GM18505 (cell line): ENCODE measurements around the gene PHF3.

Experiments
- ATAC-seq: cut with Tn5 transposase; IDR thresholded peaks from one replicate; pipeline ENCODE4 v1.9.1; 2021; ENCODE audit not compliant: unreplicated experiment
- POLR2A ChIP-seq: IDR thresholded peaks from 4 replicates; pipeline ENCODE4 v1.6.1; 2011; ENCODE audit warnings: borderline replicate concordance; ENCODE audit not compliant: insufficient read depth, insufficient read length; ENCODE audit errors: extremely low read depth

The PHF3 gene

DNA sequence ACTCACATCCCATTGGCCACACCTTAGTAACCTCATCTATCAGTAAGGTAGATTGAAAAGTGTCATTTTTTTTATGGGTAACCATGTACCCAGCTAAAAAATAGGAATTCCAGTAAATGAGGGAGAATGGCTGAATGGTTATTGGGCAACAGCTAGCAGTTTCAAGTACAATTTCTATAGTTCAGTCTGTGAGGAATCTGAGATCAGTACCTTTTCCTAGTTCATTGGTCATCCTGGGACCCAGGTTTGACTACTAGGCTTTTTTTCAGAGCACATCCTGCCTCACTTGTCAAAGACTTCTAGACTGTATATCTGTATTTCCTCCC lies 28.3 kb downstream of the PHF3 start:
- TF ChIP-seq POLR2A = no peak
- ATAC-seq = no peak

DNA sequence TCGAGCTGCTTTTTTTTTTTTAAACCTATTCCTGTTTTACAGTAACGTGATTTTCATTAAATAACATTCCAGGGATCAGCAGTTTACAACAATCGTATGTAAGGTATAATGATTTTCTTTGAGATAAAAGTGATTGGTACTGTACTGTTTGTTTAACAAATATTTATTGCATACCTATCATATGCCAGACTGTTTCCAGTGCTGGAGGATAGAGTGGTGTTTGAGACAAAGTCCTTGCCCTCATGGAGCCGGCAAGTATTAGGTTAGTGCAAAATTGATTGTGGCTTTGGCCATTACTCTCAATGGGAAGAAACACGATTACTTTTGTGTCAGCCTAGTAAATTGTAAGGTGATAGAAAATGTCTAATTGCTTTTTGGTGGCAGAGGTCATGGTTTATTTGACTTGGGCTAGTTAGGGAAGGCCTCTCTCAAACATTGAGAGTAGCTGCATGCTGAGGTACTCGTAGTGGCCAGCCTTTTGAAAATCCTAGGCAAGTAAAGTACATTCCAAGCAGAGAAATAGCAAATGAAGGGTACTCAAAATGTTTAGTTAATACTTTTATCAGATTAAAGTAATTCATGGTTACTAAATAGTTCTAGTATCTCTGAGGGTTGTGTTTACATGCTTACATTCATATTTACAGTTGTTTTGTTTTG lies 35.6 kb downstream of the PHF3 start:
- TF ChIP-seq POLR2A = no peak
- ATAC-seq = no peak

- no peak for TF ChIP-seq POLR2A
- ATAC-seq = no peak
Measured at GRCh38 chr6:63672582-63673129, 37.1 kb downstream of the PHF3 start.

- no peak for ATAC-seq
- no peak for TF ChIP-seq POLR2A
Measured at GRCh38 chr6:63673692-63674091, 38.1 kb downstream of the PHF3 start.

DNA sequence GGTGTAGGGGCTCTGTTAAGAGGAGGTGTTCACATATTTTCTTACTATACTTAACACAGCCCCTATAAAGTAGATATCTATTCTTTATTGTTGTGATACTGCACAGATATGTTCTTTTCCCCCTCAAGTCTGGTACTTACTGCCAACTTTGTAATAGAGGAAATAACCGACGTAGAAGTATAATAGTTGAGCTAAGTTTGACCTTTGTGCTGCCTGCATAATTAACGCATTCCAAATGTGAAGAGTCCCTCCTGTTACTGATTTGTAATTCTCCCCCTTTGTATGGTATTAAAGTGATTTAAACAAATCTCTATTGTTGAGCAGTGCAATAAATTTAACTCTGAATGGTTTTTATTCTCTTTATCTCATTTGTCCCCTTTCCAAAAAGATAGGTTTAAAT lies 39.0 kb downstream of the PHF3 start:
- ATAC-seq = no peak
- no peak for TF ChIP-seq POLR2A

DNA sequence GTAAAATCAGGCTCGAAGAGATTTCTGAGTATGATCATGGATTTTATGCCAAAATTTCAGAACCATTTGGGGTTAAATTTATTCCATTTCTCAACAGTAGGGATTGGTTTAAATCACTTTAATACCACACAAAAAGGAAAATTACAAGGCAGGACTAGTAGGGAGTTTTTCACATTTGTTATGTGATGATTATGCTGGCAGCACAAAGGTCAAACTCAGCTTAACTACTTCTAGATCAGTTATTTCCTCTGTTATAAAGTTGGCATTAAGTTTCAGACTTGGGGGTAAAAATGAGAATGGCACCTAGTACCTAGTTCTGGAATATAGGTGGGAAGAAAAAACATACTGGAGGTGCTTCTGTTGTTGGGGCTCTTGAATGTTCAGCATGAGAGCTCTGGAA lies 39.5 kb downstream of the PHF3 start:
- TF ChIP-seq POLR2A = no peak

DNA sequence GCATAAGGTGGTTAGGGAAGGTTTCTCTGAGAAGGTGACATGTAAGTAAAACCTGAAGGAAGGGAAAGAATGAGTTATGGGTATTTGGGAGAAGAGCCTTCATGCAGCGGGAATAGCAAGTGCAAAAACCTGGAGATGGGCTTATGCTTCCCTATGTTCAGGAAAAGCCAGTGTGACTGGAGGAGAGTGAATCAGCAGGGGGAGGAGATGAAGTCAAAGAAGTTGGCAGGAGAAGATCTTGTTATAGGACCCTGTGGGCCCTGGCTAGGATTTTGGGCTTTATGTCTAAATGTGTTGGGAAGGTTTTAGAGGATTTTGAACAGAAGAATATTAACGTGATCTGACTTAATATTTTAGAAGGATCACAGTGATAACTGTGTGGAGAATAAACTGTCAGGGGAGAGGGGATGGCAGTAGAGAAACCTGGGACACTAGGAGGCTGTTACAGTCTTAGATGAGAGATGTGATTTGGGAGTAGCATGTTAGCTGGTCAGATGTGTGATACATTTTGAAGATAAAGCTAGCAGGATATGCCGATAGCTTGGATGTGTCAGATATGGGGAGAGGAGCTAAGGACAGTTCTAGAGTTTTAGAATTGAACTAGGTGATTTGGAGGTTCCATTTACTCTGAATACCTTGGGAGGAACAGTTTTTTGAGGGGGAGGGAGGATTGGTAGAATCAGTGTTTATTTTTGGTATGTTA lies 41.0 kb downstream of the PHF3 start:
- no peak for ATAC-seq
- TF ChIP-seq POLR2A = no peak

More for the DNA sequence above, 39.5 kb downstream of the PHF3 start:
- no peak for ATAC-seq

DNA sequence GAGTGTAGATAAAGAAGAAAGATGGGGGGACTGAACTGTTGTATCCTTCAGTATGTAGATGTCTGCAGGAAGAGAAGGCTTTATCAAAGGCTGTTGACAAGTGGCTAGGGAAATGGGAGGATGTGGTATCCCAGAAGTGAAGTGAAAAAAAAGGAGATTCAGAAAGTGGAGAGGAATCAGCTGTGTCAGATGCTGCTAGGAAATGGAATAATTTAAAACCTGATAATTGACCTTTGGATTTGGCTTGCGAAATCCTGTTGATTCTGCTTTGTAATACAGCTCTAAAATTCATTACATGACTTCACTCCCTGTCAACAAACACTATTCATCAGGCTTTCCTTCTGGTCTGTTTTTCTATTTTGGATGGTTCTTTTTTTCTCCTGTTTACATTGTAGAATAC lies 41.7 kb downstream of the PHF3 start:
- no peak for TF ChIP-seq POLR2A
- ATAC-seq = no peak

DNA sequence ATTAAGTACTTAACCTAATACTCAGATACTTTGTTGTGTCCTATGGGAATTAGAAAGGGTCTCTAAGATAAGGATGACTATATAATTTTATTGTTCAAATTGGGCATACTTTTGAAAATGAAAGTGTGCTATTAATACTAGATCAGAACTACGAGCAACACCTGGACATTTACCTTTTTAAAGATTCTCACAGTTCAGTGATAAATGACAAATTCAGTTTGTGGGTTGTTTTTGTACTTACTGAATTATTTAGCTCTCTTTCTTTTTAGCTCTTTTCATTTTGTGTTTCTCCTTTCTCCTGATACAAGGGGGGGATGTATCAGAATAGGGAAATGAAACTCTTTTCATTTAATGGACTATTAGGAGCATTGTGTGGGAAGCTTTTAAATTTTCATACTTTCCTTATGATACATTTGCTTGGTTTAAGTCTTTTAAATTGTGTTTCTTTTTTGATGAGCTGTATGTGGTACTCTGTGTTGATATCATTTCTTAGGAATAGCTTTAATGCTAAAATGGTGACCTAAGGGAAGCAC lies 47.5 kb downstream of the PHF3 start:
- ATAC-seq = no peak

DNA sequence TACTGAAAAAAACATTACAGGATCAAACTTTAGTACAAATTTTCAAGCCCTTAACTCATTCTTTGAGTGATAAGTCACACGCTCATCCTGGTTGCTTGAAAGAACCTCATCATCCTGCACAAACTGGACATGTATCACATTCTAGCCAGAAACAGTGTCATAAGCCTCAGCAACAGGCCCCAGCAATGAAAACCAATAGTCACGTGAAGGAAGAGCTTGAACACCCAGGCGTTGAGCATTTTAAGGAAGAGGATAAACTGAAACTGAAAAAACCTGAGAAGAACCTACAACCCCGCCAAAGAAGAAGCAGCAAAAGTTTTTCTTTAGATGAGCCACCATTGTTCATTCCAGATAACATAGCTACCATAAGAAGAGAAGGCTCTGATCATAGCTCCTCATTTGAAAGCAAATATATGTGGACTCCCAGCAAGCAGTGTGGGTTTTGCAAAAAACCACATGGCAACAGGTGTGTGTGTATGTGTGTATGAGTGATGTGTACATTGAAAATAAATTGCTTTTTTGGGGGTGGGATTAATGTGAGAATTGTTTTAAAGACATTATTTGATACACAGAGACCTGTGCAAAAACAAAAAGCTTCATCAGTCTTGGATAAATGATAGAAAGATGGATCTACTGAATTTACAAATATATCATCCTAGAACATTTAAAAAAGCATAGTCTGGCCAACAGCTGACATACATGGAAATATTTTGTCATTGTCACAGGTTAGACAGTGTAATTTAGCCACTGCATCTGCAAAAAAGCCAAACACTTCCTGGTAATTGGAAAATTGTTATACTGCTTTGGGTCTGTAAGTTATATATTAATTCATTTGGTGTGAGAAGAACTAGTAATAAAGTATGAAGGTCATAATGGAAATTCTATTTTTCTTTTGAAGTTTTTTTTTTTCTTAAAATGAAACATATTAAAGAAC lies 50.1 kb downstream of the PHF3 start:
- no peak for TF ChIP-seq POLR2A
- peak; percentile 88 for ATAC-seq

More for the DNA sequence above, 47.5 kb downstream of the PHF3 start:
- TF ChIP-seq POLR2A = no peak

GRCh38 chr6:63689421-63689820 lies 53.8 kb downstream of the PHF3 start:
- TF ChIP-seq POLR2A = no peak
- ATAC-seq = no peak

- no peak for TF ChIP-seq POLR2A
Measured at GRCh38 chr6:63690221-63690620, 54.6 kb downstream of the PHF3 start.

DNA sequence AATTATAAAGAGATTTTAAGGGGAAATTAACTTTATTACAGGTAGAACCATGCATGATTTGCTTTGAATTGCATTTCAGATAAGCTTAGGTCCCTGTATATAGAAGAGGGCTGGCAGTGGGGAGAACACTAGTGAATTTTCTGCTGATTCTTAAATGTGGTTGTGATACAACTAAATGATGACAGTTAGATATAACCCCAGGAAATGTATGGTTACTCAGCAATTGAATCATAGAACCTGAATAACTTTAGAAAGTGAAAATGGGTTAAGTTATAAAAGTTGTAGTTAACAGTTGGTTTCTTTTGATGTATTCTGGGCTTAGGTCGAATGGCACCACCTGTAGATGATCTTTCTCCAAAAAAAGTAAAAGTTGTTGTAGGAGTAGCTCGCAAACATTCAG lies 70.1 kb downstream of the PHF3 start:
- no peak for ATAC-seq
- no peak for TF ChIP-seq POLR2A

More at GRCh38 chr6:63690221-63690620, 54.6 kb downstream of the PHF3 start:
- ATAC-seq = no peak
